H9 (cell line): ENCODE results near the gene FAM171A1. TPM values are rescaled to one million over a fixed set of nuclear protein-coding genes. Genes with fewer than 3 reads are reported as not detected.

Source experiments
- DNase-seq: peaks from one replicate; pipeline ENCODE4 v3.0.0-alpha.2; 2017
- H2AFZ ChIP-seq: one replicate; pipeline ENCODE4 v1.6.1; 2013; ENCODE audit warnings: mild to moderate bottlenecking, low read length, control low read depth, moderate library complexity
- H2AK5ac ChIP-seq: 2 replicates; pipeline ENCODE4 v1.6.1; 2013; ENCODE audit warnings: low read length, control low read depth, mixed read lengths; ENCODE audit not compliant: insufficient read length
- H2BK120ac ChIP-seq: one replicate; pipeline ENCODE4 v1.6.1; 2013; ENCODE audit warnings: low read depth, mild to moderate bottlenecking, low read length, control low read depth, inconsistent platforms; ENCODE audit not compliant: poor library complexity, severe bottlenecking
- H2BK12ac ChIP-seq: 2 replicates; pipeline ENCODE4 v1.6.1; 2013; ENCODE audit warnings: low read length, control low read depth, mixed read lengths, low read depth; ENCODE audit not compliant: insufficient read length
- H2BK15ac ChIP-seq: 2 replicates; pipeline ENCODE4 v1.6.1; 2013; ENCODE audit warnings: low read depth, low read length, control low read depth
- H2BK20ac ChIP-seq: one replicate; pipeline ENCODE4 v1.6.1; 2013; ENCODE audit warnings: low read depth, mild to moderate bottlenecking, low read length, control low read depth, inconsistent platforms; ENCODE audit not compliant: poor library complexity, severe bottlenecking
- H2BK5ac ChIP-seq: 2 replicates; pipeline ENCODE4 v1.6.1; 2013; ENCODE audit warnings: low read length, control low read depth, mixed read lengths; ENCODE audit not compliant: insufficient read length
- H3K14ac ChIP-seq: 2 replicates; pipeline ENCODE4 v1.6.1; 2013; ENCODE audit warnings: low read length, control low read depth; ENCODE audit not compliant: insufficient read depth
- H3K18ac ChIP-seq: 2 replicates; pipeline ENCODE4 v1.6.1; 2013; ENCODE audit warnings: low read depth, mild to moderate bottlenecking, mixed read lengths, low read length, control low read depth; ENCODE audit not compliant: insufficient read length
- H3K23ac ChIP-seq: 2 replicates; pipeline ENCODE4 v1.6.1; 2013; ENCODE audit warnings: low read length, control low read depth, mixed read lengths, low read depth; ENCODE audit not compliant: insufficient read length
- H3K23me2 ChIP-seq: 2 replicates; pipeline ENCODE4 v1.6.1; 2013; ENCODE audit warnings: low read depth, mild to moderate bottlenecking, mixed read lengths, low read length, control low read depth; ENCODE audit not compliant: insufficient read length, poor library complexity, severe bottlenecking
- H3K27ac ChIP-seq: 2 replicates; pipeline ENCODE4 v1.5.1; 2013; ENCODE audit warnings: low read length, control low read depth, mixed read lengths, low read depth; ENCODE audit not compliant: insufficient read length
- H3K27me3 ChIP-seq: 2 replicates; pipeline ENCODE4 v1.6.1; 2013; ENCODE audit warnings: low read length, control low read depth, inconsistent platforms; ENCODE audit not compliant: insufficient read depth
- H3K4ac ChIP-seq: 2 replicates; pipeline ENCODE4 v1.6.1; 2013; ENCODE audit warnings: low read depth, mild to moderate bottlenecking, control low read depth, inconsistent platforms, low read length, moderate library complexity
- H3K4me1 ChIP-seq: 2 replicates; pipeline ENCODE4 v1.6.1; 2013; ENCODE audit warnings: low read length, control low read depth, inconsistent platforms; ENCODE audit not compliant: insufficient read depth
- H3K4me2 ChIP-seq: 2 replicates; pipeline ENCODE4 v1.6.1; 2013; ENCODE audit warnings: low read length, control low read depth, mixed read lengths; ENCODE audit not compliant: insufficient read length, insufficient read depth
- H3K56ac ChIP-seq: 2 replicates; pipeline ENCODE4 v1.6.1; 2013; ENCODE audit warnings: low read depth, mild to moderate bottlenecking, mixed read lengths, low read length, control low read depth; ENCODE audit not compliant: insufficient read length
- H3K79me1 ChIP-seq: 2 replicates; pipeline ENCODE4 v1.6.1; 2013; ENCODE audit warnings: low read depth, mild to moderate bottlenecking, moderate library complexity, low read length, control low read depth, inconsistent platforms; ENCODE audit not compliant: insufficient read depth, poor library complexity, severe bottlenecking
- H3K79me2 ChIP-seq: 2 replicates; pipeline ENCODE4 v1.6.1; 2013; ENCODE audit warnings: low read length, control low read depth, inconsistent platforms; ENCODE audit not compliant: insufficient read depth
- H3K9ac ChIP-seq: 2 replicates; pipeline ENCODE4 v1.6.1; 2013; ENCODE audit warnings: low read length, control low read depth, mixed read lengths; ENCODE audit not compliant: insufficient read length; ENCODE audit errors: extremely low read depth
- H3K9me3 ChIP-seq: one replicate; pipeline ENCODE4 v1.6.1; 2013; ENCODE audit warnings: low read depth, low read length, inconsistent platforms; ENCODE audit not compliant: control insufficient read depth
- H3T11ph ChIP-seq: one replicate; pipeline ENCODE4 v1.6.1; 2013; ENCODE audit warnings: mild to moderate bottlenecking, low read length, control low read depth, inconsistent platforms
- H4K20me1 ChIP-seq: one replicate; pipeline ENCODE4 v1.6.1; 2013; ENCODE audit not compliant: control insufficient read depth, insufficient read length, insufficient read depth
- H4K5ac ChIP-seq: 2 replicates; pipeline ENCODE4 v1.6.1; 2013; ENCODE audit warnings: low read depth, mild to moderate bottlenecking, mixed read lengths, low read length, control low read depth; ENCODE audit not compliant: insufficient read length
- H4K8ac ChIP-seq: replicated peaks from 2 replicates; pipeline ENCODE4 v1.6.1; 2013; ENCODE audit warnings: low read length, control low read depth, mixed read lengths, low read depth; ENCODE audit not compliant: insufficient read length
- H4K91ac ChIP-seq: 2 replicates; pipeline ENCODE4 v1.6.1; 2013; ENCODE audit warnings: low read depth, mild to moderate bottlenecking, moderate library complexity, mixed read lengths, low read length, control low read depth; ENCODE audit not compliant: insufficient read length
- H3K27ac Mint-ChIP-seq, 3 experiments: 2 replicates in 2 of 3; 3 replicates in 1 of 3; pipeline ENCODE4 v1.8.0; 2020 to 2021; ENCODE audit warnings: mixed read lengths in 3 of 3, mild to moderate bottlenecking in 1 of 3, moderate library complexity in 1 of 3
- H3K27me3 Mint-ChIP-seq: 2 replicates; pipeline ENCODE4 v1.8.0; 2021; ENCODE audit warnings: low read depth, mild to moderate bottlenecking, moderate library complexity, mixed read lengths
- H3K36me3 Mint-ChIP-seq, 3 experiments: 2 replicates in 2 of 3; 3 replicates in 1 of 3; pipeline ENCODE4 v1.8.0; 2020 to 2021; ENCODE audit warnings: low read depth in 3 of 3, mixed read lengths in 3 of 3; ENCODE audit not compliant: insufficient read depth in 1 of 3
- H3K4me1 Mint-ChIP-seq, 2 experiments: 2 replicates each; pipeline ENCODE4 v1.8.0; 2020; ENCODE audit warnings: mixed read lengths in 2 of 2
- H3K4me3 Mint-ChIP-seq, 2 experiments: 2 replicates in 1 of 2; 3 replicates in 1 of 2; pipeline ENCODE4 v1.8.0; 2020 to 2021; ENCODE audit warnings: mild to moderate bottlenecking in 2 of 2, mixed read lengths in 2 of 2, moderate library complexity in 1 of 2
- H3K9me3 Mint-ChIP-seq, 2 experiments: 2 replicates in 1 of 2; 3 replicates in 1 of 2; pipeline ENCODE4 v1.8.0; 2020; ENCODE audit warnings: mild to moderate bottlenecking in 2 of 2, mixed read lengths in 2 of 2, moderate library complexity in 1 of 2
- CTCF ChIP-seq: fragments of 200-600 bp; sonication (generic); conservative IDR thresholded peaks from 3 replicates; pipeline ENCODE4 v1.8.0; 2021; ENCODE audit warnings: antibody characterized with exemption, mild to moderate bottlenecking
- whole genome bisulfite sequencing: extraction: QIAGEN DNeasy Blood & Tissue Kit; methylation state at CpG from one replicate; pipeline ENCODE4 v1.1.7; 2013; ENCODE audit warnings: missing lambda C conversion rate, low lambda C conversion rate, mixed read lengths; ENCODE audit not compliant: insufficient read length; ENCODE audit errors: extremely low coverage; 5-methylcytosine and 5-hydroxymethylcytosine counted together
- total RNA-seq: library from RNA; stranded (reverse); gene quantifications from 2 replicates; pipeline ENCODE4 v1.2.1, GENCODE V29; 2021

The FAM171A1 gene
- total RNA-seq, 1 experiment from 2014 or later = 37.4 TPM

GRCh38 chr10:15335508-15335907, 35.6 kb downstream of the FAM171A1 start:
- no peak overlapping the region for H4K8ac ChIP-seq
- H3K9ac ChIP-seq = no peak overlapping the region
- H3K4me2 ChIP-seq = no peak overlapping the region
- no peak overlapping the region for H3K56ac ChIP-seq
- no peak for DNase-seq
- no peaks in the 10 kb centered on the region for H3K9me3 Mint-ChIP-seq
- no peak overlapping the region for H3K23ac ChIP-seq
- no peaks in the 10 kb centered on the region for H3K79me1 ChIP-seq
- H3K27ac ChIP-seq = no peak overlapping the region
- H3K9me3 ChIP-seq = no peaks in the 10 kb centered on the region
- H2BK5ac ChIP-seq = no peak overlapping the region
- H4K20me1 ChIP-seq = no peaks in the 10 kb centered on the region
- H3K18ac ChIP-seq = no peak overlapping the region
- H4K91ac ChIP-seq = no peak overlapping the region
- no peak overlapping the region for H2BK15ac ChIP-seq
- H2AFZ ChIP-seq = no peak overlapping the region
- peaks cover 4% of the 10 kb centered on the region; the same call in 1 of the 2 replicates for H3K4me1 ChIP-seq
- no peak overlapping the region for H3K27ac Mint-ChIP-seq
- no peak overlapping the region for H4K5ac ChIP-seq
- H3K36me3 Mint-ChIP-seq = no peaks in the 10 kb centered on the region
- H3K4ac ChIP-seq = no peak overlapping the region
- no peak overlapping the region for H2BK120ac ChIP-seq
- peaks cover 7 to 8% of the 10 kb centered on the region in 2 experiments for H3K4me1 Mint-ChIP-seq
- peaks cover 2% of the 10 kb centered on the region; the same call in 1 of the 2 replicates for H3K79me2 ChIP-seq
- H3K14ac ChIP-seq = no peak overlapping the region
- no peak overlapping the region for H2BK20ac ChIP-seq
- no peak overlapping the region for H3K4me3 Mint-ChIP-seq
- H3K23me2 ChIP-seq = no peaks in the 10 kb centered on the region
- no peaks in the 10 kb centered on the region for H3K27me3 Mint-ChIP-seq
- H3K27me3 ChIP-seq = no peaks in the 10 kb centered on the region
- WGBS = no CpG with 5 or more reads among the region's 2 CpGs
- H2AK5ac ChIP-seq = no peak overlapping the region
- no peak for TF ChIP-seq CTCF
- H3T11ph ChIP-seq = no peak overlapping the region
- no peak overlapping the region for H2BK12ac ChIP-seq
